Colonic mucosa (tissue), 4 donors: Measurements from ENCODE around the gene RHOD. TPM values are rescaled to one million over a fixed set of nuclear protein-coding genes. Genes with fewer than 3 reads are reported as not detected.

ENCODE experiments used
- DNase-seq: peaks from one replicate; pipeline ENCODE4 v3.0.0-alpha.2; 2020
- H3K27ac ChIP-seq: fragments of 200-600 bp; one replicate; pipeline ENCODE4 v1.8.0; 2021
- H3K27me3 ChIP-seq: fragments of 200-600 bp; one replicate; pipeline ENCODE4 v1.8.0; 2021
- H3K36me3 ChIP-seq: fragments of 200-600 bp; one replicate; pipeline ENCODE4 v1.8.0; 2021
- H3K4me1 ChIP-seq: fragments of 200-600 bp; one replicate; pipeline ENCODE4 v1.8.0; 2021; ENCODE audit warnings: mild to moderate bottlenecking
- H3K4me3 ChIP-seq: fragments of 200-600 bp; one replicate; pipeline ENCODE4 v1.8.0; 2021
- H3K9ac ChIP-seq, 2 donors: one replicate each; pipeline ENCODE4 v1.7.0; 2013; ENCODE audit warnings: control low read depth in 2 of 2, low read depth in 2 of 2, low read length in 2 of 2
- H3K9me3 ChIP-seq: fragments of 200-600 bp; one replicate; pipeline ENCODE4 v1.8.0; 2021
- intact Hi-C: fragments of 100-400 bp; cut with DNase I; formaldehyde crosslinking; loops from one replicate; pipeline ENCODE4 v1.14.1; 2022
- total RNA-seq, 2 donors: library from RNA; stranded (reverse); fragmentation: NEBNext Ultra II Directional in 1 of 2; extraction: Animal tissue kit (Norgen Biotek cat#: 25700) in 1 of 2; gene quantifications; one replicate each; pipeline ENCODE4 v1.2.1, GENCODE V29; 2021
- TF ChIP-seq, protein P1 (sequence below): fragments of 200-600 bp; IDR thresholded peaks from one replicate; pipeline ENCODE4 v1.8.0; 2022; ENCODE audit warnings: antibody characterized with exemption, mild to moderate bottlenecking
- donor health status: healthy.
- donor health status: DM: no; HTN: no; CAD: no.
- donor health status: DM: no; HTN: no; CAD: no.

RHOD gene
- total RNA-seq, 2 donors from 2014 or later: 8.5 to 11.2 TPM

DNA sequence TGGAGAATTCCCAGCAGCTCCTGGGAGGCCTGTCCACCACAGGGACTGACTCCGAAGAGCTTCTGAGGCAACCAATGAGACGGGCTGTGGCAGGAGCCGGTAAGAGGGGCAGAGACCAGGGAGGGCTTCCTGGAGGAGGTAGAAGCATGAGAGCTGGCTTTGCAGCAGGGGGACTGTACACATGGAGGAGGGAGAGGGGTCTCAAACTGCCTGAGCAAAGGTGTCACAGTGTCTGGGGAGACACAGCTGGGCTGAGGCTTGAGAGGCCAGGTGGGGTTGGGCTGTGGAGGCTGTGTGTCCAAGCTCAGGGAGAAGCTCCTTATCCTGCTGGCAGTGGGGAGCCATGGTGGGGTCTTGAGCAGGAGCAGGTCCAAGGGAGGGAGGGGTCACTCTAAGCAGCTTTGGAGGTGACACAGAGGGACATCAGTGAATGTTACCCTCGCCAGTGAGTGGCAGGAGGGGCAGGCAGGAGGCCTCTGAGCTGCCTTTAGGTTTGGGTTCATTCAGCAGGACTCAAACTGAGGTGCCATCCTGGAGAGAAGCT is 4.6 kb upstream of the RHOD start:
- no peak for DNase-seq
- H3K36me3 ChIP-seq: no peaks in the 10 kb centered on the region
- H3K4me1 ChIP-seq: peaks cover 6% of the 10 kb centered on the region
- H3K27me3 ChIP-seq: no peaks in the 10 kb centered on the region
- H3K9me3 ChIP-seq: no peaks in the 10 kb centered on the region
- TF ChIP-seq, protein P1, sequence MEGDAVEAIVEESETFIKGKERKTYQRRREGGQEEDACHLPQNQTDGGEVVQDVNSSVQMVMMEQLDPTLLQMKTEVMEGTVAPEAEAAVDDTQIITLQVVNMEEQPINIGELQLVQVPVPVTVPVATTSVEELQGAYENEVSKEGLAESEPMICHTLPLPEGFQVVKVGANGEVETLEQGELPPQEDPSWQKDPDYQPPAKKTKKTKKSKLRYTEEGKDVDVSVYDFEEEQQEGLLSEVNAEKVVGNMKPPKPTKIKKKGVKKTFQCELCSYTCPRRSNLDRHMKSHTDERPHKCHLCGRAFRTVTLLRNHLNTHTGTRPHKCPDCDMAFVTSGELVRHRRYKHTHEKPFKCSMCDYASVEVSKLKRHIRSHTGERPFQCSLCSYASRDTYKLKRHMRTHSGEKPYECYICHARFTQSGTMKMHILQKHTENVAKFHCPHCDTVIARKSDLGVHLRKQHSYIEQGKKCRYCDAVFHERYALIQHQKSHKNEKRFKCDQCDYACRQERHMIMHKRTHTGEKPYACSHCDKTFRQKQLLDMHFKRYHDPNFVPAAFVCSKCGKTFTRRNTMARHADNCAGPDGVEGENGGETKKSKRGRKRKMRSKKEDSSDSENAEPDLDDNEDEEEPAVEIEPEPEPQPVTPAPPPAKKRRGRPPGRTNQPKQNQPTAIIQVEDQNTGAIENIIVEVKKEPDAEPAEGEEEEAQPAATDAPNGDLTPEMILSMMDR: no peak
- intact Hi-C loops: no loop called here
- H3K4me3 ChIP-seq: no peak overlapping the region
- no peak overlapping the region for H3K9ac ChIP-seq
- H3K27ac ChIP-seq: no peak overlapping the region

DNA sequence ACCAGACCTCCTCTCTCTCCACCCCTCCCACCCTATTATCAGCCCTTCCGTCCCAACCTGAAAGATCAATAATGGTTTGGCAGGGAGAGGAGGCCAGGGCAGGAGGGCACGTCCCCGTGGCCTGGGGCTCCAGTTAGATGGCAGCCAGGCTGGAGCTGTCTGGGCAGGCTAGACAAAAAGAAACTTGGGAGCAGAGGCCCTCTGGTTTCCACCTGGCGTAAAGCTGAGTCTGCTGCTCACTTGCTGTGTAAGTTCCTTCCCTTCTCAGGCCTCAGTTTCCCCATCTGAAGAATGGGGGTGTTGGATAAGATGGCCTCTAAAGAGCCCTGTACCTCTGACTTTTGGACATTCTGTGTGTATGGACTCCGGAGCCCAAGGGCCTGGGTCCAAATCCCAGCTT is 3.8 kb upstream of the RHOD start:
- Histone ChIP-seq H3K27ac (no peak overlapping the region), H3K9me3 (no peaks in the 10 kb centered on the region), H3K4me1 (peaks cover 6% of the 10 kb centered on the region), H3K27me3 (no peaks in the 10 kb centered on the region), H3K36me3 (no peaks in the 10 kb centered on the region), H3K4me3 (no peak overlapping the region), H3K9ac (no peak overlapping the region)
- TF ChIP-seq, protein P1: no peak
- intact Hi-C loops: no loop called here
- DNase-seq: no peak

DNA sequence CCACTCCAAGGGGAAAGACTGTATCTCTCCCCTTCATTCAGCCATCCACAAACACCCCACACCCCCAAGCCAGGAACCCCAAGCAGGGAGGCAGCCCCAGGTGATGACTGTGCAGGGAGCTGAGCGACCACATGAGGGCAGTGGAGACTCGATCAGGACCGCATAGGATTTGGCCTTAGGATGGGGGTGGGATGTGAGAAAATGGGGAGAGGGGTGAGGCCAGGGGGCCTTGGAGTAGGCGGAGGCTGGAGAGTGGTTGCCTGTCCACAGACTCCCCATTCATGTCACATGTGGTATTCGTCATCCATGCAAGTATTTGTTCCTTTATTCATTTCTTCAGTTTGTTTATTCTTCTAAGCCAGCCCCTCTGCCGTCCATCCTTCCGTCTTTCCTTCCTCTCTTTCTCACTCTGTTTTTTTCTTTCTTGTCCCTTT is 2.7 kb upstream of the RHOD start:
- Histone ChIP-seq H3K36me3 (no peaks in the 10 kb centered on the region), H3K9ac (no peak overlapping the region), H3K27ac (no peak overlapping the region), H3K4me3 (no peak overlapping the region), H3K9me3 (no peaks in the 10 kb centered on the region), H3K4me1 (peaks cover 6% of the 10 kb centered on the region), H3K27me3 (no peaks in the 10 kb centered on the region)
- TF ChIP-seq, protein P1: peak; percentile 72
- peak; percentile 69 for DNase-seq
- intact Hi-C loops: no loop called here

DNA sequence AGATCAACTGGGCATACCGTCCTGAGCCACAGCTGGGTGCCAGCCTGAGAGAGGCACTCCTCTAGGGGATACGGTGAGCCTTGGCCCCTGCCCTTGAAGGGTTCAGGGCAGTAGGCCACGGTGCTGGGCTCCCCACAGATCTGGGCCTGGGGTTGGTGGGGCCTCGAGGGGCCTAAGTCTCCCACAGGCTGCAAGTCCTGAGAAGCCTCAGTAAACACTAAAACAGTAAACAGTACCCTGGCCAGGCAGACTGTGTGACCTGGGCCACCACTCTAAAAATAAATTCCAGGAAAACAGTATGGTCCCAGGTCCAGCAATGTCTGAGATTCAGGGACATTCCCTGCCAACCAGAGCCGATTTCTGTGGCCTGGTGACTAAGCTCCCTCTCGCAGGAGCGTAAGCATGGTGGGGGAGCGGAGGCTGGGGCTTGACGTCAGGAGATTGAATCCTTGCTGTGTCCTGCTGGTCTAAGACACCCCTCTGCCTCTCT is 2.3 kb upstream of the RHOD start:
- Histone ChIP-seq H3K27ac (peak overlapping the region; percentile 18), H3K9me3 (no peaks in the 10 kb centered on the region), H3K4me3 (no peak overlapping the region), H3K27me3 (no peaks in the 10 kb centered on the region), H3K9ac (peak overlapping the region in 1 of 2 donors; percentile 38), H3K4me1 (peaks cover 6% of the 10 kb centered on the region), H3K36me3 (no peaks in the 10 kb centered on the region)
- TF ChIP-seq, protein P1: no peak
- intact Hi-C loops: no loop called here
- no peak for DNase-seq

DNA sequence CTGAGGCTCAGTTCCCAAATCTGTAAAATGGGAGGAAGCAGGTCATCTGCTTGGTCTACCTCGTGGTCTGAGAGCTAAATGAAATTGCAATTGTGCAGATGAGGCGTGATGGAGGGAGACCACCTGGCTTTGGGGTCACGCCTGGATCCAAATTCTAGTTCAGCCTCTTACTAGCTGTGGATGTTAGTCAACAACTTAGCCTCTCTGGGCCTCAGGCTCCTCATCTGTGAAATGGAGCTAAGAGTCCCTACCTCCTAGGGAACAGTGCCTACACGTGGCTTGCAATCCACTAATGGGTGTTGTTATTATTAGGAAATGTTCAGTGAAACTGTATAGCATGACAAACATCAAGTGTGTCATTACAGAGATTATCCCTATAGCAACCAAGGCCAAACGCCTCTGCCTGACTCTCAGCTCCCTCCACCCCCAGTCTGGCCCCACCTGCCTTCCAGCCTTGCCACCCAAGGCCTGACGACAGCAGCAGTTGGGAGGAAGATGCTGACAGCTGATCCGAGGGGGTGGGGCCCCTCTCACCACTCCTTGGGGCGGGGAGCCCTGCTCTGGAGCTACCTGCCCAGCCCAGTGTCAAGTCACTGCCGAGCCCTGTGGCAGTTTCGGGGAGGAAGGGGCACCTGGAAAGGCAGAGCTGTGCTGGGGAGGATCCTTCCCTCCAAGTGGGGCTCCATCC is 1.7 kb upstream of the RHOD start:
- Histone ChIP-seq H3K27ac (peak overlapping the region; percentile 18), H3K9ac (peak overlapping the region in 1 of 2 donors; percentile 38), H3K36me3 (no peaks in the 10 kb centered on the region), H3K4me1 (peaks cover 6% of the 10 kb centered on the region), H3K27me3 (no peaks in the 10 kb centered on the region), H3K9me3 (no peaks in the 10 kb centered on the region), H3K4me3 (no peak overlapping the region)
- intact Hi-C loops: no loop called here
- DNase-seq: peak; percentile 85
- TF ChIP-seq, protein P1: no peak
